IPS-NIHi7 (cell line): Measurements from ENCODE around the gene DDX18.
"Not testable (repeated sequence)": the region's sequence is repeated elsewhere in the genome, so short reads cannot be mapped to it uniquely, and the experiment has no call there.

Experiments
- DNase-seq: peaks from one replicate; pipeline ENCODE4 v3.0.0; 2012; ENCODE audit warnings: mixed read lengths; ENCODE audit errors: extremely low spot score

Gene DDX18

DNA sequence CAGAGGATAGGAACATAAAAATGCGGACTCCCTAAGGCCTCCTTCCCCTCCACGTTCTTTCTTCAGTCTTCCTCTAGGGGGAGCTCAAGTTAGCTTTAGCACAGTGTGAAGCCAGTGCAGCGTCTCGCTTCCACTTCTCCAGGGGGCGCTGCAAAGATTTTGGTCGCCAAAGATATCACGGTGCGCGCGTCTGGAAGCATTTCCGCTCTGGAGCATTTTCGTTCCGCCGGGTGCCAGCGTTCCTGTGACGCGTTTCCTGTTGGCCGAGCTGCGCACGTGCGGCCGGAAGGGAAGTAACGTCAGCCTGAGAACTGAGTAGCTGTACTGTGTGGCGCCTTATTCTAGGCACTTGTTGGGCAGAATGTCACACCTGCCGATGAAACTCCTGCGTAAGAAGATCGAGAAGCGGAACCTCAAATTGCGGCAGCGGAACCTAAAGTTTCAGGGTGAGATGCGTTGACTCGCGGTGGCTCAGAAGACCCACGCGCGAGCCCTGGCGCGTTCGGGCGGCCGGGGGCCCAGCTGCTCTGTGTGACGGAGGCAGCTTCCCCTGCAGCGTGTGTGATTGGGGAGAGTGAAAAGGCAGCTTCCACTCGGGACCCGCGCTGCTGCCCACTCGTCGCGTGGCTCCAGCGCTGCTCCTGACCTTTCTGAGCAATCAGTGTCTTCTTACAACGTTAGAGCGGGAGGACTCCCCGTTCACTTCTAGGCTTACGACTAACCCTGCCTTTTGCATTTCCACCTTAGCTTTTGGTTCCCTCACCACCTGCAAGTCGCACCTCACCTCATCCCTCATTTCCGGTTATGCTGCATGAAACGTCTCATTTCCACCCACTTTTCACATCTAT is at the start of gene DDX18:
TSS of gene DDX18 (plus strand) at position 275 of the 848 bp plus-strand sequence. CDS start at position 362, 87 bp downstream.
- DNase-seq, result peak; percentile 85

DNA sequence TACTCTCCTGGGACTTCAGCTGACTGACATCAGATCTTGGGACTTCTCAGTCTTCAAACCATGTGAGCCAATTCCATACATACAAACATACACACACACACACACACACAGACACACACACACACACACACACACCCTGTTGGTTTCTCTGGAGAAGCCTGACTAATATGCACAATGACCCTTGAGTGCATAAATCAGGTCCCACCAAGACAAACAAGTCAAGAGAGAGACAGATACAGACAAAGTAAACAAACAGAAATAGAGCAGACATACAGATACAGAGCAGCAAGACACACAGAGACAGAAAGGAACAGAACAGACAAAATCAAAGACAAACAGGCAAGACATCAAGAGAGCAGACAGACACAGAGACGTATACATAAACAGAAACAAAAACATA is 43.8 kb upstream of the DDX18 start:
- DNase-seq, result no peak

DNA sequence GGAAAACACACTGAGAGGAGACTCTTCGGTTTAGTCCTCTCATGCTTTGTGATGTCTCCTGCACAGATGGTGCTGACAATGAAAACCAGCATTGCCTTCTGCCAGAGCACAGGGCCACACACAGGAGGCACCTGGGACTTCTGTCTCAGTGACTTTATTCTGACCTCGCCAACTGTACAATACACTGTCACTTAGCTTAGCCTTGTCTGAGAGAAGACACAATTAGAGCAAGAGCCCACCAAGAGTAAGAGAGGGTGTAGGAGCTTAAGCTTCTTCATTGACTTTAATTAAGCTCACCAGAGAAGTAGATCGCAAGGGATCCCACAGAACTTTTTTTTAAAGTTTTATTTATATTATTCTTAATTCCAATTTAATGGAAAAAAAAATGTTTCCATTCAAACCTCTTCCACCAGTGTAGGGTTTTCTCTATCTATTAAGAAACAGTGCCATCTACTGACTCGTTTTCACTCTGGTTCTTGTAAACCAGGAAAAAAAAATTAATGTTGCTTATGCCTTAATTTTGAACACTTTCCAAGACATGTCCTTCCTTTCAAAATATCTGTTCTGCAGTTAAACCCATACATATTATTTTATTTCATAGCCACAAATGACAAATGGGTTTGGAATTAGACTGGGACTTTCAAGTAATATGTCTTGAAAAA is 42.4 kb upstream of the DDX18 start:
- no peak for DNase-seq

DNA sequence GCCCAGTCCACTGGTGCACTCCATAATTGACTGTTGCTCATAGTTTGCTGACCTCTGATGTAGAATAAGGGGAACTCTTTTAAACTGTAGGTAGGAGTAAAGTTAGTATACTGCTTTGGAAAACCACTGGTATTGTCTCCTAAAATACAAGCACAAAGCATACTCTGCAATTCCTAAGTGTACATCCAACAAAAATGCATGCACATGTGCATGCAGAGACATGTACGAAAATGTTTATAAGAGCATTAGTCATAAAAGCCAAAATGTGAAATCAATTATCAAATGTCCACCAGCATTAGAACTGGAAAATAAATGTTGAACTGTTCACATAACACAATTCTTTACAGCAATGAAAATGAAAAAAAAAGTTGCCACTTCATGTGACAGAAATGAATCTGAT is 39.8 kb upstream of the DDX18 start:
- DNase-seq, result no peak

DNA sequence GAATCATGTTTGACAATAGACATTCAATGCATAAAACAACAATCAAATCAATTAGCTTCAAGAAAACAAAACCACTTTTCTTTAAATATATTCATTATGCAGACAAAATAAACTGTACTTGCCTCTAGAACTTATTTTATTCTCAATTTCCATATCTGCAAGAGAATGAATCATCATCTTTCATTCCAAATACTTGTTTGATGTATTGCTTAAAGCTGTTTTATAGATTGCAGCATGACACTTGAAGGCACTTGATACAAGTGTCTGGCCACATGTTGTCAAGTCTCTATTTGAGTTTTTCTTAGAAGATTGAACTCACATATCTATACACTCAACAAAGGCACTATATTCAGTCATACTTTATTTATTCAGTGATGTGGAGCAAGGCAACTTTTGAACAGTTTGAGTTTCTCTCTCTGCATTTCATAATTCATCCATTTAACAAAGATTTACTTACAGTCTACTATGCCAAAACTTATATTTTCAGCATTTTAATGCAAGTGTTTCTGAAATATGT is 38.7 kb upstream of the DDX18 start:
- no peak for DNase-seq

DNA sequence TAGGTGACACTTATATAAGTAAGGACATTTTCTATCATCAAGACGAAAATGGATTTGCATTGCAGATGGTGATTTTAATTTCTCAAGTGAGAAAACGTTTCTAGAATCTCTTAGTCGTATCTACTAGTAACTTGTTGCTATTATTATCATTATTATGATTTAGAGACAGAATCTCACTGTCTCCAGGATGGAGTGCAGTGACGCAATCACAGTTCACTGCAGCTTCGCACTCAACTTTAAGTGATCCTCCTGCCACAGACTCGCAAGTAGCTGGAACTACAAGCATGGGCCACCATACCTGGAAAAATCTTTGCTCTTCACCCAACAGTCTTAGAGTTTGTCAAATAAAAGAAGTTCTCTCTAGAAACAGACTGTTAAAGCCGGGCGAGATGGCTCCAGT is 37.6 kb upstream of the DDX18 start:
- no peak for DNase-seq

DNA sequence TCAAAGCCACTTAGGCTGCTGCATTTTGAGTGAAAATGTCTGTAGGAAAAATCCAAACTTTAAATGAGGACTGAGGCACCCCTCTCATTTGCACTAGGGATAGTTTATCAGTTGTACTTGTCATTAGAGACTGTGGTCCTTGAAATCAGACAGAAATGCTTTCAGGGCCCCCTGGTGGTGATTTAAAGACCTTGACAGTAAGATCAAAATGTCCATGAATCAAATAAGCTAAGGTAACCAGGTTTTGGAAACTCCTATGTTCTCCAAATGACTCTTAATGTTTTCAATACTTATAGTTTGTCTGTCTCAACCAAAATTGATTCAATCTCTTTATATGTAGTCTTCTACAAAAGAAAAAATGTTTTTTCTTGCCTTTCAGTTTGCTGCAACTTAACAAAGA is 28.8 kb upstream of the DDX18 start:
- DNase-seq, result peak; percentile 53

DNA sequence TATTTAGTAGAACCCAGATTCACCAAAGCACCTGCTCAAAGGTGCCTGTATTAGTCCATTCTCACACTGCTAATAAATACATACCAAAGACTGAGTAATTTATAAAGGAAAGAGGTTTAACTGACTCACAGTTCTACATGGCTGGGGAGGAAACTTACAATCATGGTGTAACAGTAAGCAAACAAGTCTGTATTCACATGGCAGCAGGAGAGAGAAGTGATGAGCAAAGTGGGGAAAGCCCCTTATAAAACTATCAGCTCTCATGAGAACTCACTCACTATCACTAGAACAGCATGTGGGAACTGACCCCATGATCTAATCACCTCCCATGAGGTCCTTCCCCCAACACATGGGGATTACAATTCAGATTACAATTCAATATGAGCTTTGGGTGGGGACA is 28.0 kb upstream of the DDX18 start:
- DNase-seq, result no peak

DNA sequence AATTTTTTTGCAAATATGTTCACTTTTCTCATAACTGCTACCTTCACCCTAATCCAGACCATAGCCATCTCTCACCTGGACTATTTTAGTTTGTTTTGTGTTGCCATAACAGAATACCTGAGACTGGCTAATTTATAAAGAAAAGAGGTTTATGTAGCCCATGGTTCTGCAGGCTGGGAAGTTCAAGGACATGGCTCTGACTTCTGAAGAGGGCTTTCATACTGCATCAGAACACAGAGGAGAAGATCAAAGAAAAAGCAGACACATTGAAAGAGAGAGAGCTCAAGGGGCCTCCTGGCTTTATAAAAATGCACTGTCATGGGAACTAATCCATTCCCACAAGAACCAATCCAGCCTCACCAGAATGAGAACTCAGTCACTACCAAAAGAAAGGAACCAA is 25.0 kb upstream of the DDX18 start:
- DNase-seq, result no peak

DNA sequence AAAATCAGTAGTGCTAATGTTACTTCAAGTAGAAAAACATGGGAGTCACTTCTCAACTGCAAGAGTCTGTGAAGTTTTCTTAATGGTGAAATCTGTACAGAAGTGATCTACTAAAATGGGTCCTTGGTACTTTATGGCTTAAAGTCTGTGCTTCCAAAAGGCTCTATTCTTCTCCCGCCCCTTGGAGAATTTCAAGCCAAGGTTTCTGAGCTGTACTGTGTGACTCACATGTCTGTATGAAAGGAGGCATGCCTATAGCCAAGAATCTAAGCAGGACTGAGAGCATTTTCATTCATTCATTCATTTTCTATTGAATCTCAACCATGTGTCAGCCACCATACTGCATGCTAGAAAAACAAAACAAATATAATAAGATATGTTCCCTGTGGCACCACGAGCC is 19.8 kb upstream of the DDX18 start:
- DNase-seq, result no peak

DNA sequence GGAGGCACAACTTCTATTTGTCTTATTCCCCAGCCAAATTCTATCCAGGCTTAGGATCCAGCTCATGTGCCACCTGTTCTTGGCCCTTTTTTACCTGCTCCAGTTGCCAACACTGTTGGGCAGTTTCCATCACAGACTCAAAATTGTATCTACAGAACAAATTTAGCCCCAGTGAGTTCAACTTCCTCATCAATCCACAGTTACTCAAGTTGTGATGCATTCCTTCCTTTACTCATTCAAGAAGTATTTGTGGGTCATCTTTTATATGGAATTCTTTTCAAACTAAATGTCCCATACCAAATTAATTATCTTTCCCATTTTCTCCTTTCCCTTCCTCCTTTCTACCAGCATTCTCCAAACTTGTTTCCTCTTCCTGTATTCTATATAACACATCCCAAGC is 12.7 kb upstream of the DDX18 start:
- DNase-seq, result no peak

DNA sequence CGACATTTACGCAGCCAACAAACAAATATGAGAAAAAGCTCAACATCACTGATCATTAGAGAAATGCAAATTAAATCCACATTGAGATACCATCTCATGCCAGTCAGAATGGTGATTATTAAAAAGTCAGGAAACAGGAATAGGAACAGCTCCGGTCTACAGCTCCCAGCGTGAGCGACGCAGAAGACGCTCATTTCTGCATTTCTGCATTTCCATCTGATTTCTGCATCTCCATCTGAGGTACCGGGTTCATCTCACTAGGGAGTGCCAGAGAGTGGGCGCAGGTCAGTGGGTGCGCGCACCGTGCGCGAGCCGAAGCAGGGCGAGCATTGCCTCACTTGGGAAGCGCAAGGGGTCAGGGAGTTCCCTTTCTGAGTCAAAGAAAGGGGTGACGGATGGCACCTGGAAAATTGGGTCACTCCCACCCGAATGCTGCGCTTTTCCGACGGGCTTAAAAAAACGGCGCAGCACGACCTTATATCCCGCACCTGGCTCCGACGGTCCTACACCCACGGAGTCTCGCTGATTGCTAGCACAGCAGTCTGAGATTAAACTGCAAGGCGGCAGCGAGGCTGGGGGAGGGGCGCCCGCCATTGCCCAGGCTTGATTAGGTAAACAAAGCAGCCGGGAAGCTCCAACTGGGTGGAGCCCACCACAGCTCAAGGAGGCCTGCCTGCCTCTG is 10.7 kb upstream of the DDX18 start:
- DNase-seq, result not testable (repeated sequence)

DNA sequence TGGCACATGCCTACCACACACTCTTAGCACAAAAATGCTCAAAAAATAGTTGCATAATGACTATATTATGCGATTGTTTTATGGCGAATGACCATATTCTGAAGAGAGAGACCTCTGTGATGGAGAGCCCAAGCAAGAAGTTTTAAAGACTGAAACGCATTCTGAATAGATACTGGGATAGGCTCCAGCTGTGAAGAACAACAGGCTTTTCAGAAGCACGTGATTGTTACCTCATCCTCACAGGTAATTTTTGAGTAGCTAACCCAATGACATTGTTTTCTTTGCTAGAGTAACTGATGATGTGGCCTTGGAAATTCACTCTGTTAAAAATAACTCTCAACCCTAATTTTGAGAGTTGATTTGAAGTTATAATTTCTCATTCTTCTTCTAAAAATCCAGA is 2.0 kb upstream of the DDX18 start:
- DNase-seq, result no peak

DNA sequence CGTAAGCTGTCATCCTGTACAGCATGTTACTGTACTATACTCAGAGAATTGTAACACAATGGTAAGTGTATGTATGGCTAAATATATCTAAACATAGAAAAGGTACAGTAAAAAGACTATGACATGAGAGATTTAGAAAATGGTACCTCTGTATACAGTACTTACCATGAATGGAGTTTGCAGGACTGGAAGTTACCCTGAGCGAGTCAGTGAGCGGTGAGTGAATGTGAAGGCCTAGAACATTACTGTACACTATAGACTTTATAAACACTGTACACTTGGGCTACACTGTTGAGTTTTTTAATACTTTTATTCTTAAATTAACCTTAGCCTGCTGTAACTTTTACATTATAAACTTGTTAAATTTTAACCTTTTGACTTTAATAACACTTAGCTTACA is 1.5 kb downstream of the DDX18 start:
- DNase-seq, result no peak

DNA sequence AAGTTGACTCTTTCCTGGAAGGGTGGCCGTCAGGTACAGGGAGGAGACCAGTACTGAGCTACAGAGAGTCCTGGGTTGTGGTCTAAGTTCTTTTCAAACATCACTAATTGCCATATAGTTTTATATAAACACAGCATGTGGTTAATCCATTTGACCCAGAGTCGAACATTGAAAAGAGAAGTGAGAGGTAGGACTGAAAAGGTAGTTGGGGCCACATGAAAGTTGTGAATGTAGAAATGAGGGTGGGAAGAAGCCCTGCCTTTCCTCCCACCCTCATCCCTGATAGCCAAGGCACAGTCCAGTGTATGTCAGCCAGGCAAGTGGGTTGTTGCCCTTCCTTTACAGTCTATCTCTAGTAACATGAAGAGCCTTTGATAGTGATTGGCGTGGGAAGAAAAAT is 4.4 kb downstream of the DDX18 start:
- DNase-seq, result no peak

DNA sequence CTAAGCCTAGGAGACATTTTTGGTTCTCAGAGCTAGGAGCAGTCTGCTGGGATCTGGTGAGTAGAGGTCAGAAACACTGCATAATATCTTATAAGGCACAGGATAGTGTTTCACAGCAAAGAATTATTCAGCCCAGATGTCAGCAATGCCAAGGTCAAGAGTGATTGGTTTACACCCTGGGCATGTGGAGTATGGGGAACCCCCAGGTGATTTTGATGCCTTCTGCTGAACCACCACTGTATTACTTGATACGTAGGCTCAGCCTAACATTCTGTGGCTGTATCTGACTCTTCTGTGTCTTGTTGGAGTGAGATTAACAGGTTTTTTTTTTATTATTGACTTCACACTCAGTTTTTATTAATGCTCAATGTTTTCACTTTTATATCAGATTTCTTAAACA is 6.0 kb downstream of the DDX18 start:
- no peak for DNase-seq

DNA sequence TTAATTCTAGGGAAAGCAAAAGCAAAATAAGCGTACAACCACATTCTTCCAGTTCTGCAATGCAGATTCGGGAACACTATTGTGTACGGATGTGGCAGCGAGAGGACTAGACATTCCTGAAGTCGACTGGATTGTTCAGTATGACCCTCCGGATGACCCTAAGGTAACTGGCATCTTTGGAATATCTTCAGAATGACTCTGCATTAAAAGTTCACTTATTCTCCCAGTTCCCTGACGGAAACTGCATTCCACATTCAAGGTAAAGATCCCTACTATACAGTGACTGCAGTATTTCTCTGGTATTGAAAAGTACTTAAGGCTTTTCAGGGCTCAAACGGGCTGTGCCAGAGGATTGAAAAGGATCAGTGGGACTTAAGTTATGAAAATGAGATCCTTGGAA is 10.9 kb downstream of the DDX18 start:
- no peak for DNase-seq

DNA sequence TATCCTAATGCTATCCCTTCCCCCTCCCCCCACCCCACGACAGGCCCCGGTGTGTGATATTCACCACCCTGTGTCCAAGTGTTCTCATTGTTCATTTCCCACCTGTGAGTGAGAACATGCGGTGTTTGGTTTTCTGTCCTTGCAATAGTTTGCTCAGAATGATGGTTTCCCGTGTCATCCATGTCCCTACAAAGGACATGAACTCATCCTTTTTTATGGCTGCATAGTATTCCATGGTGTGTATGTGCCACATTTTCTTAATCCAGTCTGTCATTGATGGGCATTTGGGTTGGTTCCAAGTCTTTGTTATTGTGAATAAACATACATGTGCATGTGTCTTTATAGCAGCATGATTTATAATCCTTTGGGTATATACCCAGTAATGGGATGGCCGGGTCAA is 13.0 kb downstream of the DDX18 start:
- not testable (repeated sequence) for DNase-seq

DNA sequence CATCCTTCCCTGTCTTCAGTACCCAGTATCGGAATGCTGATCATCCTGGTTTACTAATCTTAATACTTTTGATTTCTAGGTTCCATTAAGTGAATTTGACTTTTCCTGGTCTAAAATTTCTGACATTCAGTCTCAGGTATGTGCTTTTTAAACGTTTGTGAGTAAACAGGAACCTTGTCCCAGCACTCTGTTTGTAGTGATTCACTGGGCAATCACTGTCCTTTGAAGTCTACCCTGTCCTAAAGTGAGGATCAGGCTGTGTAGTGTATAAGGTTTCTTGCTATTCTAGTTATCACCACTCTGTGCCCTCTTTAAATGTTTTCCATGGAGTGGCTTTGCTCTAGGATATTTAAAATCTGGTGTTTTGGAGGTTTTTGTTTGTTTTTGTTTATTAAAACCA is 14.4 kb downstream of the DDX18 start:
- no peak for DNase-seq

DNA sequence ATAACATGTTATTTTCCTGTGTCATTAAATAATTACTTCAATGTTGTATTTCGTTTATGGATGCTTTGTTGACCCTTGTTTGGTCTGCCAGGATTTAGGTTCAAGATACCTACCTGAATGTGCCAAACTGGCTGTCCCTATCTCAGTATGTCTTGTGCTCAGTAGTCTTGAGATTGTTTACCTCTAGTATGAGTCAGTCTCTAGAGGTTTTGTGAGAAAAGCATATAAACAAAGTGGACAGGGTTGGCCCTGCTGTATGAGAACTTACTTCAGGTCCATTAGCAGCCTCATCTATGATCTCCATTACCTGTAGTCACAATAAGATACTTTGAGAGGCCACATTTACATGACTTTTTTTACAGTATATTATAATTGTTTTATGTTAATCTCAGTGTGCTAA is 17.8 kb downstream of the DDX18 start:
- no peak for DNase-seq

DNA sequence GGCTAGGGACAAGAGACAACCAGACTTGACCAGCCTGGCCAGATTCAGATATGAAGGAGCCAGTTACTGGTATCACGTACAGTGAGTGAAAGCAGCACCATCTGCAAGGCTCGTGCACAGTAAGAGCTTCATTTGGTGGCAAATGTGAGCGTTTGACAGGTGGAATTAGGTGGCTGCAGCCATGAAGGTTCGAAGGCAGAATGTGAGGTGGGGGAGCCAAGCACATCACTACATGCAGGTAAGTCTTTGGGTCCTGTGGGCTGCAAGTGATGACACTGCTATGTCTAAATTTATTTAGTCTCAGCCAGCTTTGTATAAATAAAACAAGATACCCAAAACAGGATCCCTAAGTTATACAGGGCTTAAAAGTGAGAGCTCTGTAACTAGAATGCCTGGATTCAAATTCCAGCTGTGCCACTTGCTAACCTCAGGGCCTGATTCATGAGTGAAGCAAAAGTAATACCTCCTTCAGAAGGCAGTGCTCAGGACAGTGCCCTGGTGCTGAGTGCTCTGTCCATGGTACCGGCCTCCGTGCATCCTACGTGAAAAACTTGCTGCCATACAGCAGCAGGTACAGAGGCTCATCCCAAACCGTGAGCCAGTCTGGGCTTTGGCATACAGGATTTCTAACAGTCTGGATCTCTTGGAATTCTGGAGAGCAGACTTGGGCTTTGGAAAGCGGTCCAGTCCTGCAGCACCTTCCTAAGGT is 18.6 kb downstream of the DDX18 start:
- peak; percentile 55 for DNase-seq

DNA sequence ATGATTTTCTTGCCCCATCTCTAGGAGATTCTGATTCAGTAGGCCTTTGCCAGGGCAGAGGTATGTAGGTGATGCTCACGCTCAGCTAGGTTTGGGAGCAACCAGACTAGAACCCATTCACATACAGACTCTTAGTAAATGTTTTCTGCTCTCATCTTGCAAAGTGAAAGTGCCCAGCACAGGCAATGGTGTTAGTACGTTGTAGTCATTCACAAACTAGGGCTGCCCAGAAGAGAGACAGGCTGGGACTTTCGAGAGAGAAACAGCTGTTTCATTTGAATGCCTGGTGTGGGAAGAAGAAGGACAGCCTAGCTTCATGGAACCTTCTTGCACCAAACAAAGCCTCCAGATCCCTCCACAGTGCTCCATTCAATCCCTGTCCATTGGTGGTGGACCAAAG is 19.4 kb downstream of the DDX18 start:
- no peak for DNase-seq
